Measurements from ENCODE around the gene DNAJA3. TPM values are rescaled to one million over a fixed set of nuclear protein-coding genes. Genes with fewer than 3 reads are reported as not detected.

DNAJA3 gene
- 31.4 and 65.8 TPM in 2 replicates for total RNA-seq

GRCh38 chr16:4425378-4426020, at the start of gene DNAJA3:
TSS of gene DNAJA3 (plus strand) at chr16:4425868. CDS start at chr16:4425882, 14 bp downstream.

GRCh38 chr16:4416200-4417032, 9.3 kb upstream of the DNAJA3 start, which contains the start of gene CORO7:
TSS of gene CORO7 (minus strand) at chr16:4416596. CDS start at chr16:4416518, 78 bp downstream.

GRCh38 chr16:4474192-4474961, 48.7 kb downstream of the DNAJA3 start, which contains the start of gene NMRAL1:
TSS of gene NMRAL1 (minus strand) at chr16:4474625. CDS start at chr16:4474132, 493 bp downstream.

GRCh38 chr16:4475880-4476788, 50.5 kb downstream of the DNAJA3 start, which contains the start of gene HMOX2:
TSS of gene HMOX2 (plus strand) at chr16:4476398. CDS start at chr16:4505525, 29,127 bp downstream.

Other genes with a start within 250 kb of the DNAJA3 start
- gene SRL, start 183.8 kb upstream of the DNAJA3 start, total RNA-seq, result under 0.01 and 0.06 TPM in 2 replicates
- 3.7 and 5.4 TPM in 2 replicates for gene TFAP4, start 152.8 kb upstream of the DNAJA3 start, total RNA-seq
- 0.94 and 0.97 TPM in 2 replicates for gene GLIS2, start 109.8 kb upstream of the DNAJA3 start, total RNA-seq
- gene PAM16, start 74.5 kb upstream of the DNAJA3 start, total RNA-seq, result 13.8 and 18.5 TPM in 2 replicates
- 0.65 and 2.6 TPM in 2 replicates for gene VASN, start 54.0 kb upstream of the DNAJA3 start, total RNA-seq
- gene CORO7, start 9.3 kb upstream of the DNAJA3 start, total RNA-seq, result 34.6 and 43.3 TPM in 2 replicates
- gene NMRAL1, start 48.8 kb downstream of the DNAJA3 start, total RNA-seq, result 52.9 and 60.2 TPM in 2 replicates
- gene HMOX2, start 50.5 kb downstream of the DNAJA3 start, total RNA-seq, result 91.6 and 197 TPM in 2 replicates
- 10.7 and 14.5 TPM in 2 replicates for gene CDIP1, start 112.9 kb downstream of the DNAJA3 start, total RNA-seq
- gene C16orf96, start 130.5 kb downstream of the DNAJA3 start, total RNA-seq, result under 0.01 TPM in 1 of 2 replicates, not detected in the other
- gene UBALD1, start 189.0 kb downstream of the DNAJA3 start, total RNA-seq, result 1.8 and 7.4 TPM in 2 replicates
- gene MGRN1, start 199.0 kb downstream of the DNAJA3 start, total RNA-seq, result 13.4 and 40.2 TPM in 2 replicates